Stimulated activated memory B cell treated with anti-CD40 and anti-IgM and Interleukin-4, amounts not matched to agents 10 μg/mL and 1 μg/mL and 100 μg/mL, for 72 hours (primary cell): ENCODE results near the gene RPGRIP1.
A peak's percentile ranks its signal among the peaks of the same experiment; 100 is the strongest.
"Not testable (repeated sequence)": the region's sequence is repeated elsewhere in the genome, so short reads cannot be mapped to it uniquely, and the experiment has no call there.

Source experiments
- ATAC-seq: fragments of 150-1000 bp; cut with Tn5 transposase; 2 replicates; pipeline ENCODE4 v1.10.0; 2021
- H3K27ac Mint-ChIP-seq: one replicate; pipeline ENCODE4 v1.8.0; 2022; ENCODE audit warnings: mild to moderate bottlenecking, mixed read lengths
- H3K27me3 Mint-ChIP-seq: one replicate; pipeline ENCODE4 v1.8.0; 2022; ENCODE audit warnings: mixed read lengths
- H3K36me3 Mint-ChIP-seq: one replicate; pipeline ENCODE4 v1.8.0; 2022; ENCODE audit warnings: mixed read lengths
- H3K4me1 Mint-ChIP-seq: one replicate; pipeline ENCODE4 v1.8.0; 2022; ENCODE audit warnings: mixed read lengths
- H3K4me3 Mint-ChIP-seq: one replicate; pipeline ENCODE4 v1.8.0; 2022; ENCODE audit warnings: mild to moderate bottlenecking, moderate library complexity, mixed read lengths
- H3K9me3 Mint-ChIP-seq: one replicate; pipeline ENCODE4 v1.8.0; 2022; ENCODE audit warnings: mixed read lengths

RPGRIP1 gene

DNA sequence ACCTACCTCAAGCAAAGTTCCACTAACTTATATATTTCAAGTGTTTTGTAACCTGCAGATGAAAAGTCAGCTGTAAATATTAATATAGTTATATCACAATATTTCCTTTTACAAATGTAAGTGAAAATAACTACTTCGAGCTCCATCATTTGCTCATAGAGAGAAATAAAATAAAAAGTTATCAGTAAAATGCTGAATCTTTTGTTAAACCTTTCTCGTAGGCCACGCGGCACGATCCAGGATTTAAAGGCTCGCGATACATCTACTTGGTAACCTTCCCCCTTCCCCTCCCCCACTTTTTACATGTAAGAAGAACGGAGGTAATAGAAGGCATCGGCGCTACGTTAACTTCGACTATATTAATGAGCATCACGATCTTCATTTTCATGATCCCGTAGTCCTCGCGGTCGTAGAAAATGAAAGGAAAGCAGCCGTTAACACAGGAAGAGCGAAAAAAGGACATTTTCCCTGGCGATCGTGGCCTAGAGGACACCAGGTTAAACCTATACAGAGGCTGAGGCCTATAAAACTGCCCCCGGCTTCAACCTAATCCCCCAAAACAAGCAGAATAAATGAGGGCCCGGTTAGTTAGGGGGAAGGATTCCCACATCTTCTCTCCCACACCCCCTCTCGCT is 11.1 kb upstream of the RPGRIP1 start:
- peak overlapping the region; percentile 99 for H3K4me3 Mint-ChIP-seq
- peak overlapping the region; percentile 99 for H3K27ac Mint-ChIP-seq
- ATAC-seq, result no peak
- H3K27me3 Mint-ChIP-seq, result no peaks in the 10 kb centered on the region
- H3K4me1 Mint-ChIP-seq, result peaks cover 46% of the 10 kb centered on the region
- H3K36me3 Mint-ChIP-seq, result peaks cover 46% of the 10 kb centered on the region
- H3K9me3 Mint-ChIP-seq, result no peaks in the 10 kb centered on the region

DNA sequence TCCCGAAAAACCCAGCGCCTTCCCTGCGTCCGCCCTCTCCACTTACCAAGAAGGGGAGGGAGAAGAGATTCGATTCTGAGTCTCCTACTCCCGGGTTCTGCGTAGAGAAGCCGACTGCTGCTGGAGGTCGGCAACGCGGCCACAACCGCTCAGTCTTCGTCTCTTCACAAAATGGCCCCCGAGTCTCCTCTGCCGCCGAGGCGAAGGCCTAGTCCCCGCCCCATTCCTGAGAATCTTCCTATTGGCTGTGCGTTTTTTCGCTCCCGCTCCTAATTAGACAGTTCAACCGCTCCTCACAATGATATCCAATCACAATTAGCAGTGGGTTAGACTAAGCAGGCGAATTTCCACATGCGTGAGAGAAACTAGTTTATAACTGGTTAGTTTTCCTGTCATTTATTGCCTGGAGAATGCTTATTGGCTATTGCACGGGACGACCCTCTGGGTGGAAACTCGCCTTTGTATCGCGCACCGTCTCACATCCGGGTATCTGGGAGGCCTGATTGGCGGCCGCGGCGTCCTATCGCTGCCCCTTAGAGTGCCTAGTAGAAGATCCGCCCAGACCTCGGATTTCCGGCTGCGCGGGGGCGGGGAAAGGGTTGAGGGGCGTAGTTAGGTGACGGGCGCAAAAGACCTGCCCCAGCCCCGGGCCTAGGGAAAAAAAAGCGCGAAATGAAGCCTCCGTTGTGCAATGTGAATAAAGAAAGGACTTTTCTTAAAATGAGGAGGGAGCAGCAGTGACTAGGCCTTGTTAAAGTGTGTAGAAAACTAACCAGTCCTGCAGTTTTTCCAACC is 10.4 kb upstream of the RPGRIP1 start, which contains the start of gene HNRNPC:
Gene HNRNPC (minus strand): TSS at position 191 of the 795 bp plus-strand sequence. CDS start 35,249 bp downstream, outside the sequence.
- H3K36me3 Mint-ChIP-seq, result peaks cover 40% of the 10 kb centered on the region
- no peaks in the 10 kb centered on the region for H3K9me3 Mint-ChIP-seq
- ATAC-seq, result peak; percentile 98
- peaks cover 39% of the 10 kb centered on the region for H3K4me1 Mint-ChIP-seq
- H3K27me3 Mint-ChIP-seq, result no peaks in the 10 kb centered on the region
- peak within 1 kb of the TSS; percentile 99 for H3K4me3 Mint-ChIP-seq
- peak within 1 kb of the TSS; percentile 99 for H3K27ac Mint-ChIP-seq

DNA sequence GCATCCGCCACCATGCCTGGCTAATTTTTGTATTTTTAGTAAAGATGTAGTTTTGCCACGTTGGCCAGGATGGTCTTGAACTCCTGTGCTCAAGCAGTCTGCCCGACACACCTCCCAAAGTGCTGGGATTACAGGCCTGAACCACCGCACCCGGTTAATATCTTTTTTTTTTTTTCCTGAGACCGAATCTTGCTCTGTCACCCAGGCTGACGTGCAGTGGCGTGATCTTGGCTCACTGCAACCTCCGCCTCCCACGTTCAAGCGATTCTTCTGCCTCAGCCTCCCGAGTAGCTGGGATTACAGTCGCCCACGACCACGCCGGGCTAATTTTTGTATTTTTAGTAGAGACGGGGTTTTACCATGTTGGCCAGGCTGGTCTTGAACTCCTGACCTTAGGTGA is 7.2 kb upstream of the RPGRIP1 start:
- H3K27ac Mint-ChIP-seq, H3K4me3 Mint-ChIP-seq, H3K4me1 Mint-ChIP-seq, H3K9me3 Mint-ChIP-seq, ATAC-seq, H3K27me3 Mint-ChIP-seq: not testable (repeated sequence)
- H3K36me3 Mint-ChIP-seq, result peaks cover 14% of the 10 kb centered on the region

DNA sequence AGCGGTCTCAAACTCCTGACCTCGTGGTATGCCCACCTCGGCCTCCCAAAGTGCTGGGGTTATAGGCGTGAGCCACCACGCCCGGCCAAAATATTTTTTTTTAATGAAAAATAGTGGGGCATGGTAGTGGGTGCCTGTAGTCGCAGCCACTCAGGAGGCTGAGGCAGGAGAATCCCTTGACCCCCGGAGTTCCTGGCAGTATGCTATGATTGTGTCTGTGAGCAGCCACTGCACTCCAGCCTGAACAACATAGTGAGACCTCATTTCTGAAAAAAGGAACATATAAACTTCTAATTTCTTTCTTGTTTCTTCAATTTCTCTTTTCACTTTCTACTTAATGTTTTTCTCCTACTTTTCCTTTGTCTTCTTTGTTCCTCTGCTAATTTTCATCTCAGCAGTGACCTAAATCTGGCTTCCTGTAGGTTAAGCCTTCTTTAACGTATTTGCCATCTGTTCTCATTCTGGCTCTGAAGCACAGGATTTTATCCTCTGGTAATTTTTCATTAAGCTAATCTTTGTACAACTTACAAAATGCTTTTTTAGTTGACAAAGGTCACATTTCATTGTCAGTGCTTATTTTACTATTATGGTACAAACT is 4.5 kb upstream of the RPGRIP1 start:
- Mint-ChIP-seq H3K4me3 (no peak overlapping the region), H3K27me3 (no peaks in the 10 kb centered on the region), H3K9me3 (no peaks in the 10 kb centered on the region), H3K4me1 (peaks cover 4% of the 10 kb centered on the region), H3K27ac (no peak overlapping the region), H3K36me3 (no peaks in the 10 kb centered on the region)
- ATAC-seq, result no peak

DNA sequence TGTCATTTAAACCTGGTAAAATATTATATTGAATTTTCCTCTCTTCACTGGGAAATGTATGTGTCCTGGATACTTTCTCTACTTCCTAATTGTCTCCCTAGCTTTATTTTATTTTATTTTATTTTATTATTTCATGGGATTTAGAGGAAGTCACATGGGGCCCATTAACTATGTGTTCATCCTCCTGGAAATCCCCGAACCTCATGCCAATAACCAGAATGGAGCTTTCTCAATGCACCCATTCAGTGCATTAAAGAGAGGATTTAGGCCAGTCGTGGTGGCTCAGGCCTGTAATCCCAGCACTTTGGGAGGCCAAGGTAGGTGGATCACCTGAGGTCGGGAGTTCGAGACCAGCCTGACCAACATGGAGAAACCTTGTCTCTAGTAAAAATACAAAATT is 1.3 kb upstream of the RPGRIP1 start:
- Mint-ChIP-seq H3K4me3 (no peak overlapping the region), H3K27ac (no peak overlapping the region), H3K36me3 (no peaks in the 10 kb centered on the region), H3K4me1 (no peaks in the 10 kb centered on the region), H3K27me3 (no peaks in the 10 kb centered on the region), H3K9me3 (no peaks in the 10 kb centered on the region)
- ATAC-seq, result no peak

DNA sequence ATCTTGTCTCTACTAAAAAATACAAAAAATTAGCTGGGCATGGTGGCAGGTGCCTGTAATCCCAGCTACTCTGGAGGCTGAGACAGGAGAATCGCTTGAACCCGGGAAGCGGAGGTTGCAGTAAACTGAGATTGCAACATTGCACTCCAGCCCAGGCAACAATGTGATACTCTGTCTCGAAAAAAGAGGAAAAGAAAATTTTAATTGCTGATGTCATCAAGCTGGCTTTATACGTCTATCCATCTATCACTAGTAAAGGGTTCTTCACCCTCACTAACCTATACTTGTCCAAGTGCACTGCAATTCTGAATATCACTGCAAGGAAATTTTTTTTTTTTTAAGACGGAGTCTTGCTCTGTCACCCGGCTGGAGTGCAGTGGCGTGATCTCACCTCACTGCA is 2.0 kb downstream of the RPGRIP1 start:
- H3K4me3 Mint-ChIP-seq, H3K36me3 Mint-ChIP-seq, H3K4me1 Mint-ChIP-seq, H3K27ac Mint-ChIP-seq, H3K27me3 Mint-ChIP-seq, ATAC-seq, H3K9me3 Mint-ChIP-seq: not testable (repeated sequence)

DNA sequence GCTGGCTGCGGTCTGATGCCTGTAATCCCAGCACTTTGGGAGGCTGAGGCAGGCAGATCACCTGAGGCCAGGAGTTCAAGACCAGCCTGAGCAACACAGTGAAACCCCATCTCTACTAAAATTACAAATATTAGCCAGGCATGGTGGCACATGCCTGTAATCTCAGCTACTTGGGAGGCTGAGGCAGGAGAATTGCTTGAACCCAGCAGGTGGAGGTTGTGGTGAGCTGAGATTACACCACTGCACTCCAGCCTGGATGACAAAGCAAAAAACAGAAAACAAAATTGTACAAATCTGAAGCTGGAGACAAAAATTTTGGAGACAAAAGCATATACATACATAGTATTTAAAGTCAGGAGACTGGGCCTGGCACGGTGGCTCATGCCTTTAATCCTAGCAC is 6.6 kb downstream of the RPGRIP1 start:
- H3K27me3 Mint-ChIP-seq, H3K27ac Mint-ChIP-seq, H3K9me3 Mint-ChIP-seq, H3K36me3 Mint-ChIP-seq, H3K4me3 Mint-ChIP-seq, ATAC-seq: not testable (repeated sequence)
- peaks cover 13% of the 10 kb centered on the region for H3K4me1 Mint-ChIP-seq

DNA sequence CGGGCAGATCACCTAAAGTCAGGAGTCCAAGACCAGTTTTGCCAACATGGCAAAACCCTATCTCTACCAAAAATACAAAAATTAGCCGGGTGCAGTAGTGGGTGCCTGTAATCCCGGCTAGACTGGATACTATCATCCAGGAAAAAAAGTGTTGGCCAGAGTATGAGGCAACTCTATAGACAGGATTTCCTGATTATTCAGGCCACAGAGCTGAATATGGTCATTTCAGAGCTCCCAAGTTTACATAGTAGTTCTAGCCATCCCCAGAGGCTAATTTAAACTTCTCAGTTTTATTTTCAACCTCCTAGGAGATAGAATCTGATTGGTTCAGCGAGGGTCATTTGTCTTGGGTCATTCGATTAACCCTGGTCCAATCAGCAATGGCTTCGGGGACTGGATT is 7.3 kb downstream of the RPGRIP1 start:
- Mint-ChIP-seq H3K27me3 (no peaks in the 10 kb centered on the region), H3K36me3 (no peaks in the 10 kb centered on the region), H3K4me3 (no peak overlapping the region), H3K4me1 (peaks cover 13% of the 10 kb centered on the region), H3K27ac (no peak overlapping the region), H3K9me3 (no peaks in the 10 kb centered on the region)
- no peak for ATAC-seq

DNA sequence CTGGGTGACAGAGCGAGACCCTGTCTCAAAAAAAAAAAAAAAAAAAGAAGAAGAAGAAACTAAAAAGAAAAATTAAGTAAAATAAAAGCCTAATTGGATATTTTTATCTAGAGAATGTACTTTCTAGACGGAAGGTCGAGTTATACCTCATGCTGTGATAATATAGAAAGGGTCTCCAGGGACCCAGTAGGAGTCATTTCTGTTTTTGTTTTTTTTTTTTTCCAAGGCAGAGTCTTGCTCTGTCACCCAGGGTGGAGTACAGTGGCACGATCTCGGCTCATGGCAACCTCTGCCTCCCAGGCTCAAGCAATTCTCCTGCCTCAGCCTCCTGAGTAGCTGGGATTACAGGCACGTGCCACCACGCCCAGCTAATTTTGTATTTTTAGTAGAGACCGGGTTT is 14.1 kb downstream of the RPGRIP1 start:
- not testable (repeated sequence) for ATAC-seq, H3K36me3 Mint-ChIP-seq, H3K27ac Mint-ChIP-seq, H3K4me1 Mint-ChIP-seq, H3K4me3 Mint-ChIP-seq, H3K9me3 Mint-ChIP-seq, H3K27me3 Mint-ChIP-seq

DNA sequence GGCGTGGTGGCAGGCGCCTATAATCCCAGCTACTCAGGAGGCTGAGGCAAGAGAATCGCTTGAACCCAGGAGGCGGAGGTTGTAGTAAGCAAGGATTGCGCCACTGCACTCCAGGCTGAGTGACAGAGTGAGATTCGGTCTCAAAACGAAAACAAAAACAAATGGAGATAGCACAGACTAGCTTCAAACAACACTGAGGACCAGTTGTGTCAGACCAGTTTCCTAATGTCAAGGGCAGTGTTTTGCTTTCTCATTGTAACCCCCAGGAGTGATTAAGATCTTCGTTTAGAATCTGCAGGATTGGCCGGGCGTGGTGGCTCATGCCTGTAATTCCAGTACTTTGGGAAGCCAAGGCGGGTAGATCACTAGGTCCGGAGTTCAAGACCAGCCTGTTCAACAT is 18.5 kb downstream of the RPGRIP1 start:
- H3K27me3 Mint-ChIP-seq, result peaks cover 8% of the 10 kb centered on the region
- ATAC-seq, result no peak
- peaks cover 16% of the 10 kb centered on the region for H3K4me1 Mint-ChIP-seq
- H3K9me3 Mint-ChIP-seq, result no peaks in the 10 kb centered on the region
- no peak overlapping the region for H3K27ac Mint-ChIP-seq
- no peaks in the 10 kb centered on the region for H3K36me3 Mint-ChIP-seq
- no peak overlapping the region for H3K4me3 Mint-ChIP-seq

DNA sequence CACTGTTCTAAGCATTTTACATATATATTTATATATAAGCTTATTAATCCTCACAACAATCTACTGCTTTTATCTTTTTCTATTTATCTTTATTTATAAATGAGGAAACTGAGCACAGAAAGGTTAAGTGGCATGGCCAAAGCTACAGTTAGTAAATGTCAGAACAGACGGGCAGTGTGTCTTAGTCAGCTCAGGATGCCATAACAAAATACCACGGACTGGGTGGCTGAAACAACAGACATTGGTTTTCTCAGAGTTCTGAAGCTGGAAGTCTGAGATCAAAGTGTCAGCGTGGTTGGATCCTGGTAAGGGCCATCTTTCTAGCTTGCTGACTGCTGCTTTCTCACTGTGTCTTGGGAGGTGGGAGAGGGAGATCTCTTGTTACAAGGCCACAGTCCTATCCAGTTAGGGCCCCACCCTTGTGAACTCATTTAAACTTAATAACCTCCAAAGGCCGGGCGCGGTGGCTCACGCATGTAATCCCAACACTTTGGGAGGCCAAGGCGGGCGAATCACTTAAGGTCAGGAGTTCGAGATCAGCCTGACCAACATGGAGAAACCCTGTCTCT is 19.8 kb downstream of the RPGRIP1 start:
- Mint-ChIP-seq H3K36me3 (no peaks in the 10 kb centered on the region), H3K4me1 (peaks cover 16% of the 10 kb centered on the region), H3K9me3 (no peaks in the 10 kb centered on the region), H3K27ac (no peak overlapping the region), H3K4me3 (no peak overlapping the region), H3K27me3 (peaks cover 8% of the 10 kb centered on the region)
- ATAC-seq, result no peak

DNA sequence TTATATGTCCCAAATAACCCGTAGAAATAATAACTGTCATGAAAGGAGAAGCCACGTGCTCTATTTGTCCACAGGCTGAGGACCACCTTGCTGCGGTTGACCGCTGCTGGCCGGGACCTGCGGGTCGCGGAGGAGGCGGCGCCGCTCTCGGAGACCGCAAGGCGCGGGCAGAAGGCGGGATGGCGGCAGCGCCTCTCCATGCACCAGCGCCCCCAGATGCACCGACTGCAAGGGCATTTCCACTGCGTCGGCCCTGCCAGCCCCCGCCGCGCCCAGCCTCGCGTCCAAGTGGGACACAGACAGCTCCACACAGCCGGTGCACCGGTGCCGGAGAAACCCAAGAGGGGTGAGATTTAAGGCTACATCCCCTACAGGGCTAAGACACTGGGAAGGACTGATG is 21.0 kb downstream of the RPGRIP1 start:
- H3K27ac Mint-ChIP-seq, result peak overlapping the region; percentile 63
- peaks cover 8% of the 10 kb centered on the region for H3K27me3 Mint-ChIP-seq
- peak overlapping the region; percentile 67 for H3K4me3 Mint-ChIP-seq
- peaks cover 16% of the 10 kb centered on the region for H3K4me1 Mint-ChIP-seq
- H3K9me3 Mint-ChIP-seq, result no peaks in the 10 kb centered on the region
- H3K36me3 Mint-ChIP-seq, result no peaks in the 10 kb centered on the region
- ATAC-seq, result peak; percentile 61

DNA sequence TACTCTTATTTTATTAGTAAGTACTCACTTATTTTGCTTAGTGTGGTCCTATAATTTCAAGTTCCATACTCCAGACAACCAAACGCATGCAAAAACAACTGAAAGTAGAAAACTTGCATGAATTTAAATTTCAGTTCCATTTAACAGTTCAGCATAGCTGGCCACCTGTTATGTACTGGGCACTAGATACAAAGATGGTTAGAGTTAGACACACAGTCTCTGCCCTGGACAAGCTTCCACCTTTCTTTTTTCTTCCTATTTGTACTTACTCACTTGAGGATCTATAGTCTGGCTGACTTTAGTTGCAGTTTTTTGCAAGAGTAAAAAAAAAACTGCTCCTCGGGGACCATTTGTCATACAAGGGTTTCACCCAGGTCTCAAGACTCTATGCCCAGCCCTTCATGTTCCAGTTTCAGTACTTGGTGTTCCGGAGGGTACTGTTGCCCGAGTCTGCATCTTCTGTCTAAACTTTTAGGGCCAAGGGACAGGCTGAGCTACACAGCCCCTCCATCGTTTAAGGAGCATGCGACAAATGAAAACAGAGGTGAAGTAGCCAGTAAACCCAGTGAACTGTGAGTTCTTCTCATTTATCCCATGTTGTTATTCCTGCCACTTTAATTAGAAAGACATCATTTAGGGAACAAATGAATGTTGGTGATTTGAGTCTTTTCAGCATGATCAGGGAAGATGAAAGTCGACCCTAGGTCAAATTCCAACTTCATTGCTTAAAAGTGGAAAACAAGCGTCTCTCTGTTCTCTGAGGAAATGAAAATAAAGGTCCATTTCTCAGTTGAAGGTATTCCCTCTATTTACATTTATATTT is 22.3 kb downstream of the RPGRIP1 start:
- peak overlapping the region; percentile 39 for H3K4me3 Mint-ChIP-seq
- peak; percentile 68 for ATAC-seq
- no peaks in the 10 kb centered on the region for H3K9me3 Mint-ChIP-seq
- H3K27me3 Mint-ChIP-seq, result peaks cover 8% of the 10 kb centered on the region
- H3K27ac Mint-ChIP-seq, result peak overlapping the region; percentile 12
- peaks cover 19% of the 10 kb centered on the region for H3K4me1 Mint-ChIP-seq
- no peaks in the 10 kb centered on the region for H3K36me3 Mint-ChIP-seq

DNA sequence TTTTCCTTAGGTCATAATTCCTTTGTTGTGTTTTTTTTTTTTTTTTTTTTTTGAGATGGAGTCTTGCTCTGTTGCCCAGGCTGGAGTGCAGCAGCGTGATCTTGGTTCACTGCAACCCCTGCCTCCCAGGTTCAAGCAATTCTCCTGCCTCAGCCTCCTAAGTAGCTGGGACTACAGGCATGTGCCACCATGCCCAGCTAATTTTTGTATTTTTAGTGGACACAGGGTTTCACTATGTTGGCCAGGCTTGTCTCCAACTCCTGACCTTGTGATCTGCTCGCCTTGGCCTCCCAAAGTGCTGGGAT is 22.9 kb downstream of the RPGRIP1 start:
- H3K4me3 Mint-ChIP-seq, ATAC-seq, H3K27ac Mint-ChIP-seq, H3K27me3 Mint-ChIP-seq, H3K9me3 Mint-ChIP-seq, H3K36me3 Mint-ChIP-seq: not testable (repeated sequence)
- H3K4me1 Mint-ChIP-seq, result peaks cover 25% of the 10 kb centered on the region

DNA sequence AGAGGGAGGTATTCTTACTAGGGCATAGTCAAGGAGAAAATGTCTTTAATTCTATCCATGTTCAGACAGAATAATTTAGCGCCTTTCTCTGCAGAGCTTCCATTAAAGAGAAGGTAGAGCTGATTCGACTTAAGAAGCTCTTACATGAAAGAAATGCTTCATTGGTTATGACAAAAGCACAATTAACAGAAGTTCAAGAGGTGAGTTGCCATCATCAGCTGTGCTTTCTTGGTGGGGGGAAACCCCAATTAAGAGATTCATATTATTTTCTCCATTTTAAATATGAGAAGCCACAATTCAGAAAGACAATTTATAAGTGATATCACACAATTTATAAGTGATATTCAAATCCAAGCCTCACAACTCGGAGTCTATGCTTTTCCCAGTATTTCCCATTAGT is 27.8 kb downstream of the RPGRIP1 start:
- Mint-ChIP-seq H3K36me3 (no peaks in the 10 kb centered on the region), H3K9me3 (no peaks in the 10 kb centered on the region), H3K4me1 (peaks cover 29% of the 10 kb centered on the region), H3K4me3 (peak overlapping the region; percentile 83), H3K27me3 (no peaks in the 10 kb centered on the region), H3K27ac (peak overlapping the region; percentile 86)
- ATAC-seq, result no peak
